B cell (primary cell): ENCODE results near the gene CDKAL1. TPM values are rescaled to one million over a fixed set of nuclear protein-coding genes. Genes with fewer than 3 reads are reported as not detected.

Experiments
- ATAC-seq: fragments of 200-7000 bp; cut with Tn5 transposase; one replicate; pipeline ENCODE4 v1.10.0; 2021; ENCODE audit warnings: low read depth, mild to moderate bottlenecking, moderate number of reproducible peaks, moderate library complexity
- CTCF ChIA-PET: fragments of 350-600 bp; sonication (Branson Sonifier 250); formaldehyde crosslinking; loops from one replicate; lab custom pipeline; 2021; ENCODE audit warnings: antibody characterized with exemption, inconsistent platforms; lab: Charles Lee
- POLR2A ChIA-PET: fragments of 350-600 bp; sonication (Branson Sonifier 250); formaldehyde crosslinking; loops from one replicate; lab custom pipeline; 2021; ENCODE audit warnings: antibody characterized with exemption; lab: Charles Lee
- DNase-seq: peaks from one replicate; pipeline ENCODE4 v3.0.0; 2013
- H2AFZ ChIP-seq: 2 replicates; pipeline ENCODE4 v1.6.1; 2012; ENCODE audit warnings: mild to moderate bottlenecking, low read depth, low read length; ENCODE audit not compliant: insufficient read depth, poor library complexity, severe bottlenecking
- H3K27ac ChIP-seq, 2 donors: 1 replicate in 1 of 2; 2 replicates in 1 of 2; pipeline ENCODE4 v1.5.1; 2012 to 2013; ENCODE audit warnings: low read length in 2 of 2, mild to moderate bottlenecking in 2 of 2, moderate library complexity in 1 of 2
- H3K27me3 ChIP-seq, 4 experiments: fragments of 200-600 bp in 1 of 4; sonication (generic) in 1 of 4; replicated peaks in 1 of 4; 1 replicate in 2 of 4; 2 replicates in 2 of 4; pipeline versions ENCODE4 v1.6.1 to v1.7.0; 2013 to 2016; ENCODE audit warnings: low read length in 3 of 4, mild to moderate bottlenecking in 2 of 4, mixed read lengths in 1 of 4, moderate library complexity in 1 of 4; ENCODE audit not compliant: insufficient read depth in 4 of 4, control insufficient read depth in 3 of 4; ENCODE audit errors: control extremely low read depth in 1 of 4
- H3K36me3 ChIP-seq, 2 experiments: replicated peaks in 1 of 2; 1 replicate in 1 of 2; 2 replicates in 1 of 2; pipeline versions ENCODE4 v1.6.1 to v1.7.1; 2013; ENCODE audit warnings: low read length in 1 of 2; ENCODE audit not compliant: insufficient read depth in 2 of 2, control insufficient read depth in 1 of 2; ENCODE audit errors: control extremely low read depth in 1 of 2, extremely low read depth in 1 of 2
- H3K4me1 ChIP-seq, 2 donors: fragments of 200-600 bp in 1 of 2; sonication (generic) in 1 of 2; 1 replicate in 1 of 2; 2 replicates in 1 of 2; pipeline versions ENCODE4 v1.5.1 to v1.6.1; 2013 to 2017; ENCODE audit warnings: low read length in 2 of 2; ENCODE audit not compliant: control insufficient read depth in 2 of 2, insufficient read depth in 2 of 2
- H3K4me2 ChIP-seq: replicated peaks from 2 replicates; pipeline ENCODE3; 2012; ENCODE audit warnings: mild to moderate bottlenecking, low read depth, low read length; ENCODE audit not compliant: poor library complexity, severe bottlenecking
- H3K4me3 ChIP-seq, 5 experiments: fragments of 200-600 bp in 1 of 5; sonication (generic) in 1 of 5; 1 replicate in 3 of 5; 2 replicates in 2 of 5; pipeline versions ENCODE4 v1.5.1 to v1.7.0; 2011 to 2016; ENCODE audit warnings: low read length in 4 of 5, mild to moderate bottlenecking in 4 of 5, low read depth in 2 of 5, control low read depth in 1 of 5, moderate library complexity in 1 of 5; ENCODE audit not compliant: insufficient read depth in 1 of 5; ENCODE audit errors: control extremely low read depth in 1 of 5, extremely low read depth in 1 of 5
- H3K79me2 ChIP-seq: fragments of 200-600 bp; sonication (generic); one replicate; pipeline ENCODE4 v1.6.0; 2016; ENCODE audit warnings: low read length; ENCODE audit not compliant: control insufficient read depth, insufficient read depth
- H3K9ac ChIP-seq: fragments of 200-600 bp; sonication (generic); 2 replicates; pipeline ENCODE4 v1.6.1; 2017; ENCODE audit warnings: mild to moderate bottlenecking, low read length, moderate library complexity
- H3K9me3 ChIP-seq, 3 donors: one replicate each; pipeline versions ENCODE4 v1.6.1 to v1.7.1; 2013; ENCODE audit warnings: low read length in 2 of 3; ENCODE audit not compliant: control insufficient read depth in 2 of 3, insufficient read depth in 1 of 3; ENCODE audit errors: control extremely low read depth in 1 of 3
- H4K20me1 ChIP-seq: 2 replicates; pipeline ENCODE4 v1.6.0; 2012; ENCODE audit warnings: mild to moderate bottlenecking, low read length; ENCODE audit not compliant: insufficient read depth, control insufficient read depth, poor library complexity, severe bottlenecking
- H3K27ac Mint-ChIP-seq: one replicate; pipeline ENCODE4 v1.8.0; 2021; ENCODE audit warnings: mixed read lengths
- H3K27me3 Mint-ChIP-seq: one replicate; pipeline ENCODE4 v1.8.0; 2021; ENCODE audit warnings: mixed read lengths
- H3K4me1 Mint-ChIP-seq: one replicate; pipeline ENCODE4 v1.8.0; 2021; ENCODE audit warnings: mixed read lengths
- H3K4me3 Mint-ChIP-seq: one replicate; pipeline ENCODE4 v1.8.0; 2021; ENCODE audit warnings: mixed read lengths
- H3K9me3 Mint-ChIP-seq: one replicate; pipeline ENCODE4 v1.8.0; 2022; ENCODE audit warnings: mixed read lengths; ENCODE audit not compliant: insufficient read depth
- CTCF ChIP-seq: fragments of 200-600 bp; IDR thresholded peaks from one replicate; pipeline ENCODE4 v1.8.0; 2022; ENCODE audit warnings: antibody characterized with exemption, mild to moderate bottlenecking
- EZH2 ChIP-seq: IDR thresholded peaks from 2 replicates; pipeline ENCODE4 v1.6.1; 2012; ENCODE audit warnings: borderline replicate concordance, low read depth, mild to moderate bottlenecking, moderate library complexity, low read length; ENCODE audit not compliant: insufficient read depth, poor library complexity, severe bottlenecking
- WGBS: methylation state at CpG from one replicate; pipeline ENCODE4 v1.1.5; 2013; ENCODE audit warnings: missing lambda C conversion rate; ENCODE audit not compliant: insufficient coverage; 5-methylcytosine and 5-hydroxymethylcytosine counted together
- intact Hi-C: fragments of 100-400 bp; cut with micrococcal nuclease; formaldehyde crosslinking; loops from one replicate; pipeline ENCODE4 v1.10.0; 2022
- polyA plus RNA-seq: library from polyadenylated mRNA; depleted of rRNA; stranded (reverse); fragments of >200 nt; gene quantifications from 2 replicates; pipeline ENCODE4 v1.2.3, GENCODE V29; 2012
- total RNA-seq, 2 donors: library from RNA; stranded (reverse); fragments of 120-200 nt in 1 of 2; gene quantifications; 1 replicate in 1 of 2; 2 replicates in 1 of 2; pipeline versions ENCODE4 v1.2.3 to v1.2.4, GENCODE V29; 2013 to 2022

Gene CDKAL1
- total and polyA plus RNA-seq, 2 donors (not counting 1 experiment from before 2014, with no cell fraction given), result 6.1 to 33.3 TPM

GRCh38 chr6:20911712-20912111 lies 377.5 kb downstream of the CDKAL1 start:
- peaks cover 4% of the 10 kb centered on the region for H3K9me3 Mint-ChIP-seq
- CTCF ChIA-PET, result no interaction called here

GRCh38 chr6:20915156-20915555 lies 380.9 kb downstream of the CDKAL1 start:
- Mint-ChIP-seq H3K27ac (no peak overlapping the region), H3K27me3 (no peaks in the 10 kb centered on the region), H3K4me3 (no peak overlapping the region), H3K4me1 (no peaks in the 10 kb centered on the region), H3K9me3 (peaks cover 4% of the 10 kb centered on the region)
- H3K4me2 ChIP-seq, result no peak overlapping the region
- H3K4me3 ChIP-seq, result no peak overlapping the region
- H4K20me1 ChIP-seq, result no peaks in the 10 kb centered on the region
- no peaks in the 10 kb centered on the region for H3K36me3 ChIP-seq
- H2AFZ ChIP-seq, result no peak overlapping the region
- POLR2A ChIA-PET, result no interaction called here
- peaks cover 0 to 15% (median 9%) of the 10 kb centered on the region in 3 donors for H3K9me3 ChIP-seq
- CTCF ChIA-PET, result interaction anchor here (0.6 kb wide), 1 partner anchor 595 kb away, joined by 3 read pairs; no protein-coding TSS in a partner anchor
- no peak overlapping the region for H3K27ac ChIP-seq
- no peak for ATAC-seq
- intact Hi-C loops, result no loop called here
- WGBS, result 80% methylated on average over 1 of the region's 1 CpG
- TF ChIP-seq EZH2, result no peak
- no peak overlapping the region for H3K9ac ChIP-seq
- no peaks in the 10 kb centered on the region for H3K27me3 ChIP-seq
- DNase-seq, result no peak
- H3K79me2 ChIP-seq, result no peaks in the 10 kb centered on the region
- no peaks in the 10 kb centered on the region for H3K4me1 ChIP-seq

More at GRCh38 chr6:20911712-20912111, 377.5 kb downstream of the CDKAL1 start:
- intact Hi-C loops, result no loop called here
- no peak for DNase-seq
- H3K4me2 ChIP-seq, result no peak overlapping the region
- TF ChIP-seq EZH2 (no peak), CTCF (no peak)
- Mint-ChIP-seq H3K4me3 (no peak overlapping the region), H3K27ac (no peak overlapping the region), H3K4me1 (no peaks in the 10 kb centered on the region), H3K27me3 (no peaks in the 10 kb centered on the region)
- H3K9me3 ChIP-seq, result peaks cover 0 to 15% (median 9%) of the 10 kb centered on the region in 3 donors
- H3K27me3 ChIP-seq, result no peaks in the 10 kb centered on the region
- POLR2A ChIA-PET, result no interaction called here
- H3K4me1 ChIP-seq, result no peaks in the 10 kb centered on the region
- WGBS, result no CpG with 5 or more reads among the region's 1 CpG
- H3K4me3 ChIP-seq, result no peak overlapping the region
- no peak for ATAC-seq
- H3K27ac ChIP-seq, result no peak overlapping the region
- H3K36me3 ChIP-seq, result no peaks in the 10 kb centered on the region
- no peaks in the 10 kb centered on the region for H4K20me1 ChIP-seq
- H3K79me2 ChIP-seq, result no peaks in the 10 kb centered on the region
- no peak overlapping the region for H2AFZ ChIP-seq
- no peak overlapping the region for H3K9ac ChIP-seq
